ENCODE measurements around the gene PCSK6.
"Not testable (repeated sequence)": the region's sequence is repeated elsewhere in the genome, so short reads cannot be mapped to it uniquely, and the experiment has no call there.

GRCh38 chr15:101454781-101455180 is 34.7 kb downstream of the PCSK6 start:
- not testable (repeated sequence) for TF ChIP-seq ZNF274 (IDR thresholded peaks at IDR 0.05; ENCODE audit: borderline replicate concordance, extremely low read depth, low read length); RAD21 (IDR thresholded peaks at IDR 0.05 in 1 of 2, conservative IDR thresholded peaks at IDR 0.05 in 1 of 2; ENCODE audit: low read depth in 2 of 2, low read length in 2 of 2); HDAC6 (IDR thresholded peaks at IDR 0.05; ENCODE audit: low read depth, low read length); SIX5 (IDR thresholded peaks at IDR 0.05; ENCODE audit: low read depth, low read length); KDM5A (IDR thresholded peaks at IDR 0.05; ENCODE audit: low read length); CTCF (IDR thresholded peaks at IDR 0.05; ENCODE audit: control extremely low read depth in 1 of 3, insufficient read depth in 1 of 3, low read depth in 1 of 3, low read length in 3 of 3); CREB1 (IDR thresholded peaks at IDR 0.05); RBBP5 (IDR thresholded peaks at IDR 0.05; ENCODE audit: borderline replicate concordance, low read depth, low read length); KDM1A (IDR thresholded peaks at IDR 0.05; ENCODE audit: borderline replicate concordance, low read length); YY1 (IDR thresholded peaks at IDR 0.05; ENCODE audit: low read depth, low read length); POLR2AphosphoS5 (IDR thresholded peaks at IDR 0.05; ENCODE audit: low read depth, low read length)
- TF ChIP-seq, protein P1, sequence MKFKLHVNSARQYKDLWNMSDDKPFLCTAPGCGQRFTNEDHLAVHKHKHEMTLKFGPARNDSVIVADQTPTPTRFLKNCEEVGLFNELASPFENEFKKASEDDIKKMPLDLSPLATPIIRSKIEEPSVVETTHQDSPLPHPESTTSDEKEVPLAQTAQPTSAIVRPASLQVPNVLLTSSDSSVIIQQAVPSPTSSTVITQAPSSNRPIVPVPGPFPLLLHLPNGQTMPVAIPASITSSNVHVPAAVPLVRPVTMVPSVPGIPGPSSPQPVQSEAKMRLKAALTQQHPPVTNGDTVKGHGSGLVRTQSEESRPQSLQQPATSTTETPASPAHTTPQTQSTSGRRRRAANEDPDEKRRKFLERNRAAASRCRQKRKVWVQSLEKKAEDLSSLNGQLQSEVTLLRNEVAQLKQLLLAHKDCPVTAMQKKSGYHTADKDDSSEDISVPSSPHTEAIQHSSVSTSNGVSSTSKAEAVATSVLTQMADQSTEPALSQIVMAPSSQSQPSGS (IDR thresholded peaks at IDR 0.05; ENCODE audit: low read length): not testable (repeated sequence)

Data from H1 (cell line).